ENCODE measurements around the gene ELK4.

DNA sequence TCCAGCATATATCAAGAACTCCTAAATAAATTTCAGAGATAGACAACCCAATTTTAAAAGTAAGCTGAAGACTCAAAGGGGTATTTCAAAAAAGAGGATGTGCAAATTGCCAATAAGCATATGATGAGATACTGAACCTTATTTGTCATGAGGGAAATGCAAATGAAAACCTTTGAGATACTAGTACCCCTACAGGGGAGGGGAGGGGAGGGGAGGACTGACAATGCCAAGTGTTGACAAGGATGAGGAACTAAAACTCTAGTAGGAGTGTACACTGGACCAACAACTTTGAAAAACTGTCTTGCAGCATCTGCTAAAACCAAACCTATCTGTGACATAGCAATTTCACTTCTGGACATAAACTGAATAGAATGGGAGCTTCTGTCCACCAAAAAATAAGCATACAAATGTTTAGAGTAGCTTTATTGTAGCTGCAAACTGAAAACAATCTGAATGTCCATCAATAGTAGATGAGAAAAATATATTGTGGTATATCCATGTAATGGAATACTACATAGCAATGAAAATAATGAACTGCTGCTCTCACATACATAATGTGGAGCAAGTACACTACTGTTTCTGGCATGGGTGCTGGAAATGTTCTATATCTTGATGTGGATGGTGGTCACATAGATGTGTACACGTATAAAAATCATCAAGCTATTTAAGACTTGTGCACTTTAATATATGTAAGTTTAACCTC lies 70.2 kb downstream of the ELK4 start:
- TF ChIP-seq, protein P1, sequence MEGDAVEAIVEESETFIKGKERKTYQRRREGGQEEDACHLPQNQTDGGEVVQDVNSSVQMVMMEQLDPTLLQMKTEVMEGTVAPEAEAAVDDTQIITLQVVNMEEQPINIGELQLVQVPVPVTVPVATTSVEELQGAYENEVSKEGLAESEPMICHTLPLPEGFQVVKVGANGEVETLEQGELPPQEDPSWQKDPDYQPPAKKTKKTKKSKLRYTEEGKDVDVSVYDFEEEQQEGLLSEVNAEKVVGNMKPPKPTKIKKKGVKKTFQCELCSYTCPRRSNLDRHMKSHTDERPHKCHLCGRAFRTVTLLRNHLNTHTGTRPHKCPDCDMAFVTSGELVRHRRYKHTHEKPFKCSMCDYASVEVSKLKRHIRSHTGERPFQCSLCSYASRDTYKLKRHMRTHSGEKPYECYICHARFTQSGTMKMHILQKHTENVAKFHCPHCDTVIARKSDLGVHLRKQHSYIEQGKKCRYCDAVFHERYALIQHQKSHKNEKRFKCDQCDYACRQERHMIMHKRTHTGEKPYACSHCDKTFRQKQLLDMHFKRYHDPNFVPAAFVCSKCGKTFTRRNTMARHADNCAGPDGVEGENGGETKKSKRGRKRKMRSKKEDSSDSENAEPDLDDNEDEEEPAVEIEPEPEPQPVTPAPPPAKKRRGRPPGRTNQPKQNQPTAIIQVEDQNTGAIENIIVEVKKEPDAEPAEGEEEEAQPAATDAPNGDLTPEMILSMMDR (IDR thresholded peaks at IDR 0.05; ENCODE audit: low read depth, low read length), result no peak
- no peak for TF ChIP-seq EZH2phosphoT487 (IDR thresholded peaks at IDR 0.05; ENCODE audit: low read depth)

Data from OCI-LY3 (cell line).